Loucy (cell line): ENCODE data around the gene C1orf159.

Experiments used
- EZH2phosphoT487 ChIP-seq: fragments of 200-600 bp; IDR thresholded peaks from 2 replicates; pipeline ENCODE4 v1.6.1; 2018; ENCODE audit warnings: antibody characterized with exemption, mild to moderate bottlenecking, moderate library complexity, borderline replicate concordance
- TF ChIP-seq, protein P1 (sequence below): fragments of 200-600 bp; sonication (generic); conservative IDR thresholded peaks from 2 replicates; pipeline ENCODE4 v1.5.1; 2014; ENCODE audit warnings: mild to moderate bottlenecking, antibody characterized with exemption, low read length

DNA sequence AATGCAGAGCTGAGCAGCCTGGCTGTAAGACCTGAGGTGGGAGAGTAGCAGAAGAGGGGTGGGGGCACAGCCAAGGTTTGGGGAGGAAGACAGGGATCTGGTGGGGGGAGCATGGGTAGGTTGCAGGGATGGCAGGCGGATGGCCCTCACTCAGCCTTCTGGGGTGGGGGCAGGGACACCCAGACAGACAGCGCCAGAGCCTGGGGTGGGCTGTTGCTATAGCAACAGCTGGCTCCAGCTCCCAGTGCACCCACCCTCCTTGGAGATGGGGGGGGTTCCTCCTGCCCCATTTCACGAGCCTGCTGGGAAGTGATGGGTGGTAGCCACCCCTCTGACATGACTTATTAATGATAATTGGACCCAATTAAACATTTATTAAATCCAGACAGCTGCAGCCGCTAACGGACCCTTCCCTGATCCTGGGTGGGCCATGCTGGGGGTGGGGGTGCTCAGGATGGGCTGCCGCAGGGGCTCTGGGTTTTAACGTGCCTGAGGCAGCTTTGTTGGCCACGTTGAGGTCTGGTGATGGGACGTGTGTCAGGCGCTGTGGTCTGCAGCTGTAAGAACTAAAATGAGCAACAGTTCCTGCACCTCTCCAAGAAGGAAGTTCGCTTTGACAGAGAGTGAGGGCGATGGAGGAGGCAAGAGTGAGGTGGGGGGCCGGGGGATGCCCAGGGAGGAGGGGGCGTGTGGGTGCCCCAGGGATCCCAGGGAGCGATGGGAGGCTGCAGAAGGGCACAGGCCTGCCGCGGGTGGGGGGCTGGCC is 76.6 kb downstream of the C1orf159 start:
- TF ChIP-seq, protein P1, sequence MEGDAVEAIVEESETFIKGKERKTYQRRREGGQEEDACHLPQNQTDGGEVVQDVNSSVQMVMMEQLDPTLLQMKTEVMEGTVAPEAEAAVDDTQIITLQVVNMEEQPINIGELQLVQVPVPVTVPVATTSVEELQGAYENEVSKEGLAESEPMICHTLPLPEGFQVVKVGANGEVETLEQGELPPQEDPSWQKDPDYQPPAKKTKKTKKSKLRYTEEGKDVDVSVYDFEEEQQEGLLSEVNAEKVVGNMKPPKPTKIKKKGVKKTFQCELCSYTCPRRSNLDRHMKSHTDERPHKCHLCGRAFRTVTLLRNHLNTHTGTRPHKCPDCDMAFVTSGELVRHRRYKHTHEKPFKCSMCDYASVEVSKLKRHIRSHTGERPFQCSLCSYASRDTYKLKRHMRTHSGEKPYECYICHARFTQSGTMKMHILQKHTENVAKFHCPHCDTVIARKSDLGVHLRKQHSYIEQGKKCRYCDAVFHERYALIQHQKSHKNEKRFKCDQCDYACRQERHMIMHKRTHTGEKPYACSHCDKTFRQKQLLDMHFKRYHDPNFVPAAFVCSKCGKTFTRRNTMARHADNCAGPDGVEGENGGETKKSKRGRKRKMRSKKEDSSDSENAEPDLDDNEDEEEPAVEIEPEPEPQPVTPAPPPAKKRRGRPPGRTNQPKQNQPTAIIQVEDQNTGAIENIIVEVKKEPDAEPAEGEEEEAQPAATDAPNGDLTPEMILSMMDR: no peak
- no peak for TF ChIP-seq EZH2phosphoT487
